Endodermal cell (in vitro differentiated cells): Measurements from ENCODE around the gene EFNA5. TPM values are rescaled to one million over a fixed set of nuclear protein-coding genes. Genes with fewer than 3 reads are reported as not detected.

Experiments
- DNase-seq: peaks from one replicate; pipeline ENCODE4 v3.0.0-alpha.2; 2017
- H3K27ac ChIP-seq: 2 replicates; pipeline ENCODE4 v1.5.1; 2013; ENCODE audit warnings: mild to moderate bottlenecking, low read depth, low read length, moderate library complexity
- H3K27me3 ChIP-seq: 2 replicates; pipeline ENCODE4 v1.6.1; 2013; ENCODE audit warnings: mild to moderate bottlenecking, low read length, moderate library complexity; ENCODE audit not compliant: insufficient read depth, control insufficient read depth, poor library complexity, severe bottlenecking
- H3K36me3 ChIP-seq: 2 replicates; pipeline ENCODE4 v1.7.0; 2013; ENCODE audit warnings: mild to moderate bottlenecking, low read length, moderate library complexity; ENCODE audit not compliant: control insufficient read depth, insufficient read depth
- H3K4me1 ChIP-seq: one replicate; pipeline ENCODE4 v1.7.0; 2013; ENCODE audit warnings: low read length; ENCODE audit not compliant: control insufficient read depth, insufficient read depth
- H3K4me3 ChIP-seq: 2 replicates; pipeline ENCODE4 v1.5.1; 2013; ENCODE audit warnings: mild to moderate bottlenecking, low read length, moderate library complexity
- H3K9ac ChIP-seq: 2 replicates; pipeline ENCODE4 v1.6.1; 2013; ENCODE audit warnings: mild to moderate bottlenecking, low read length, moderate library complexity; ENCODE audit not compliant: poor library complexity, severe bottlenecking; ENCODE audit errors: extremely low read depth
- H3K9me3 ChIP-seq: 2 replicates; pipeline ENCODE4 v1.6.1; 2013; ENCODE audit warnings: mild to moderate bottlenecking, low read length, moderate library complexity; ENCODE audit not compliant: control insufficient read depth
- H3K27ac Mint-ChIP-seq: 2 replicates; pipeline ENCODE4 v1.8.0; 2020; ENCODE audit warnings: mixed read lengths
- H3K27me3 Mint-ChIP-seq: 2 replicates; pipeline ENCODE4 v1.8.0; 2021; ENCODE audit warnings: mild to moderate bottlenecking, mixed read lengths; ENCODE audit not compliant: insufficient read depth
- H3K36me3 Mint-ChIP-seq: 2 replicates; pipeline ENCODE4 v1.8.0; 2020; ENCODE audit warnings: low read depth, mixed read lengths
- H3K4me1 Mint-ChIP-seq: 2 replicates; pipeline ENCODE4 v1.8.0; 2020; ENCODE audit warnings: mixed read lengths
- H3K4me3 Mint-ChIP-seq: 2 replicates; pipeline ENCODE4 v1.8.0; 2020; ENCODE audit warnings: mild to moderate bottlenecking, moderate library complexity, mixed read lengths
- H3K9me3 Mint-ChIP-seq: 2 replicates; pipeline ENCODE4 v1.8.0; 2020; ENCODE audit warnings: mild to moderate bottlenecking, mixed read lengths
- CTCF ChIP-seq: fragments of 200-600 bp; sonication (generic); conservative IDR thresholded peaks from 2 replicates; pipeline ENCODE4 v1.5.0; 2021; ENCODE audit warnings: antibody characterized with exemption, mild to moderate bottlenecking
- WGBS, 2 experiments: methylation state at CpG; one replicate each; pipeline versions ENCODE4 v1.1.5 to v1.1.7; 2013; ENCODE audit warnings: missing lambda C conversion rate in 2 of 2, mixed read lengths in 1 of 2; ENCODE audit not compliant: insufficient coverage in 1 of 2, insufficient read length in 1 of 2; 5-methylcytosine and 5-hydroxymethylcytosine counted together
- total RNA-seq, 2 donors: library from RNA; stranded (reverse); fragmentation: NEBNext Ultra II Directional in 1 of 2; extraction: Animal tissue kit (Norgen Biotek cat#: 25700) in 1 of 2; gene quantifications; 2 replicates in 1 of 2; 3 replicates in 1 of 2; pipeline ENCODE4 v1.2.1, GENCODE V29; 2021

Gene EFNA5
- total RNA-seq, 2 donors from 2014 or later, result 53.3 to 63.1 TPM

GRCh38 chr5:107612541-107612940 is 58.2 kb downstream of the EFNA5 start:
- Histone ChIP-seq H3K27me3 (no peaks in the 10 kb centered on the region), H3K4me3 (no peak overlapping the region), H3K27ac (no peak overlapping the region), H3K9me3 (no peaks in the 10 kb centered on the region), H3K36me3 (peaks cover 15% of the 10 kb centered on the region), H3K9ac (no peak overlapping the region), H3K4me1 (peaks cover 8% of the 10 kb centered on the region)
- no peak overlapping the region for H3K27ac Mint-ChIP-seq
- peaks cover 38% of the 10 kb centered on the region for H3K4me1 Mint-ChIP-seq
- peaks cover 3% of the 10 kb centered on the region for H3K36me3 Mint-ChIP-seq
- no peak for DNase-seq
- 77 to 100% methylated on average over 1 of the region's 1 CpG for WGBS, 2 experiments
- H3K9me3 Mint-ChIP-seq, result no peaks in the 10 kb centered on the region
- H3K4me3 Mint-ChIP-seq, result no peak overlapping the region
- H3K27me3 Mint-ChIP-seq, result no peaks in the 10 kb centered on the region
- TF ChIP-seq CTCF, result no peak

GRCh38 chr5:107610798-107611197 is 59.9 kb downstream of the EFNA5 start:
- no peak overlapping the region for H3K9ac ChIP-seq
- DNase-seq, result no peak
- Mint-ChIP-seq H3K27ac (no peak overlapping the region), H3K27me3 (no peaks in the 10 kb centered on the region), H3K36me3 (peaks cover 3% of the 10 kb centered on the region), H3K9me3 (no peaks in the 10 kb centered on the region), H3K4me1 (peaks cover 45% of the 10 kb centered on the region), H3K4me3 (no peak overlapping the region)
- H3K36me3 ChIP-seq, result peaks cover 15% of the 10 kb centered on the region
- peaks cover 12% of the 10 kb centered on the region for H3K4me1 ChIP-seq
- no peak overlapping the region for H3K27ac ChIP-seq
- no peak for TF ChIP-seq CTCF
- no peaks in the 10 kb centered on the region for H3K9me3 ChIP-seq
- H3K4me3 ChIP-seq, result no peak overlapping the region
- H3K27me3 ChIP-seq, result no peaks in the 10 kb centered on the region
- WGBS, 2 experiments, result 92 to 95% methylated on average over 10 to 12 of the region's 12 CpGs

GRCh38 chr5:107607671-107608345 is 62.9 kb downstream of the EFNA5 start:
- Histone ChIP-seq H3K4me1 (peaks cover 28% of the 10 kb centered on the region), H3K27ac (no peak overlapping the region), H3K9me3 (no peaks in the 10 kb centered on the region), H3K27me3 (no peaks in the 10 kb centered on the region), H3K36me3 (peaks cover 3% of the 10 kb centered on the region), H3K4me3 (no peak overlapping the region), H3K9ac (no peak overlapping the region)
- peak; percentile 47 for TF ChIP-seq CTCF
- Mint-ChIP-seq H3K4me1 (peaks cover 52% of the 10 kb centered on the region), H3K27me3 (no peaks in the 10 kb centered on the region), H3K36me3 (peaks cover 3% of the 10 kb centered on the region), H3K27ac (no peak overlapping the region), H3K9me3 (no peaks in the 10 kb centered on the region), H3K4me3 (no peak overlapping the region)
- WGBS, 2 experiments, result 85 to 87% methylated on average over 9 of the region's 9 CpGs
- DNase-seq, result no peak
